WTC11 (cell line): ENCODE measurements around the gene CDH12.

Experiments used
- CTCF ChIP-seq: fragments of 200-600 bp; IDR thresholded peaks from 2 replicates; pipeline ENCODE4 v1.8.0; 2022; ENCODE audit warnings: antibody characterized with exemption
- ELF4 ChIP-seq: sonication (generic); formaldehyde crosslinking; IDR thresholded peaks from 2 replicates; pipeline ENCODE4 v1.8.1; 2022; ENCODE audit warnings: low read depth, mild to moderate bottlenecking, moderate library complexity, missing genetic modification reagents
- MAX ChIP-seq: sonication (generic); formaldehyde crosslinking; IDR thresholded peaks from 2 replicates; pipeline ENCODE4 v1.8.0; 2022; ENCODE audit warnings: mild to moderate bottlenecking, missing genetic modification reagents
- MLX ChIP-seq: sonication (generic); formaldehyde crosslinking; IDR thresholded peaks from 2 replicates; pipeline ENCODE4 v1.8.1; 2023; ENCODE audit warnings: mild to moderate bottlenecking, missing genetic modification reagents, moderate library complexity
- PREB ChIP-seq: sonication (generic); formaldehyde crosslinking; IDR thresholded peaks from 2 replicates; pipeline ENCODE4 v1.8.1; 2022; ENCODE audit warnings: mild to moderate bottlenecking, missing genetic modification reagents, moderate library complexity, borderline replicate concordance
- SP1 ChIP-seq: sonication (generic); formaldehyde crosslinking; conservative IDR thresholded peaks from 2 replicates; pipeline ENCODE4 v1.8.1; 2022; ENCODE audit warnings: missing genetic modification reagents
- ZNF671 ChIP-seq: fragments of 250-450 bp; sonication (Bioruptor Pico); IDR thresholded peaks from 2 replicates; pipeline ENCODE4 v1.8.0; 2021; ENCODE audit warnings: mild to moderate bottlenecking

- TF ChIP-seq CTCF (no peak), MLX (CRISPR knock-in tag) (no peak), SP1 (CRISPR knock-in tag) (no peak), ZNF671 (no peak), PREB (no peak), MAX (CRISPR knock-in tag) (no peak), ELF4 (CRISPR knock-in tag) (no peak)
These were observed 187.3 kb downstream of the CDH12 start for GRCh38 chr5:22665801-22666200.
